Lung (tissue), 12 donors: ENCODE results near the gene SCMH1. TPM values are rescaled to one million over a fixed set of nuclear protein-coding genes. Genes with fewer than 3 reads are reported as not detected.

ENCODE experiments used
- ATAC-seq: fragments of 200-7000 bp; cut with Tn5 transposase; one replicate; pipeline ENCODE4 v1.9.1; 2020; ENCODE audit warnings: moderate number of reproducible peaks; ENCODE audit not compliant: insufficient read depth, low FRiP score
- DNase-seq, 3 donors: peaks; one replicate each; pipeline ENCODE4 v3.0.0-alpha.2; 2013 to 2017
- H3K27ac ChIP-seq, 2 donors: one replicate each; pipeline ENCODE4 v1.5.1; 2013; ENCODE audit warnings: mild to moderate bottlenecking in 2 of 2, moderate library complexity in 2 of 2, control low read depth in 1 of 2, inconsistent platforms in 1 of 2, low read depth in 1 of 2, low read length in 1 of 2
- H3K27me3 ChIP-seq, 3 donors: one replicate each; pipeline ENCODE4 v1.5.1; 2013; ENCODE audit warnings: low read length in 2 of 3; ENCODE audit not compliant: control insufficient read depth in 3 of 3, insufficient read depth in 3 of 3
- H3K36me3 ChIP-seq, 4 donors: one replicate each; pipeline ENCODE4 v1.5.1; 2013; ENCODE audit warnings: low read length in 4 of 4, mild to moderate bottlenecking in 1 of 4, moderate library complexity in 1 of 4; ENCODE audit not compliant: control insufficient read depth in 4 of 4, insufficient read depth in 4 of 4
- H3K4me1 ChIP-seq, 5 donors: one replicate each; pipeline ENCODE4 v1.5.1; 2013; ENCODE audit warnings: low read length in 5 of 5, mild to moderate bottlenecking in 2 of 5, moderate library complexity in 1 of 5; ENCODE audit not compliant: control insufficient read depth in 5 of 5, insufficient read depth in 5 of 5
- H3K4me3 ChIP-seq: one replicate; pipeline ENCODE4 v1.5.1; 2013; ENCODE audit warnings: mild to moderate bottlenecking, control low read depth, moderate library complexity
- H3K9ac ChIP-seq, 2 donors: one replicate each; pipeline ENCODE4 v1.5.1; 2013; ENCODE audit warnings: low read length in 2 of 2, control low read depth in 1 of 2; ENCODE audit not compliant: insufficient read depth in 1 of 2
- H3K9me3 ChIP-seq, 4 donors: one replicate each; pipeline ENCODE4 v1.5.1; 2013; ENCODE audit warnings: low read length in 3 of 4, mild to moderate bottlenecking in 1 of 4, moderate library complexity in 1 of 4; ENCODE audit not compliant: control insufficient read depth in 4 of 4, insufficient read depth in 3 of 4
- CTCF ChIP-seq: IDR thresholded peaks from 2 replicates; pipeline ENCODE4 v1.5.1; 2012; ENCODE audit warnings: mild to moderate bottlenecking; ENCODE audit errors: control extremely low read depth, extremely low read depth
- WGBS, 2 donors: extraction: QIAGEN DNeasy Blood & Tissue Kit; methylation state at CpG; one replicate each; pipeline ENCODE4 v1.1.7; 2013; 5-methylcytosine and 5-hydroxymethylcytosine counted together
- polyA plus RNA-seq, 2 donors: library from polyadenylated mRNA; stranded (reverse); fragments of 200-250 nt; gene quantifications; one replicate each; pipeline ENCODE4 v1.2.1, GENCODE V29; 2013
- total RNA-seq, 2 donors: library from RNA; depleted of rRNA in 1 of 2; stranded (reverse); fragments of >200 nt in 1 of 2; gene quantifications; one replicate each; pipeline ENCODE4 v1.2.1, GENCODE V29; 2014 to 2021
- donor health status: control.
- donor health status: control.
- donor health status: Bipolar disorder and iron deficiency.
- donor health status: healthy.
- donor health status: DM: yes; HTN: yes; CAD: no.

Gene SCMH1
- total and polyA plus RNA-seq, 4 donors, result 20.7 to 43.5 (median 28.8) TPM

GRCh38 chr1:41282679-41283317 is 40.7 kb upstream of the SCMH1 start:
- ATAC-seq, result no peak
- Histone ChIP-seq H3K27ac (no peak overlapping the region), H3K9ac (no peak overlapping the region), H3K27me3 (peaks cover 0 to 38% (median 5%) of the 10 kb centered on the region in 3 donors), H3K4me3 (no peak overlapping the region), H3K4me1 (peaks cover 0 to 4% (median 0%) of the 10 kb centered on the region in 5 donors), H3K36me3 (no peaks in the 10 kb centered on the region), H3K9me3 (no peaks in the 10 kb centered on the region)
- peak; percentile 33 to 37 (median 37) for DNase-seq
- TF ChIP-seq CTCF, result peak; percentile 52
- WGBS, 2 donors, result 29 to 44% methylated on average over 9 of the region's 9 CpGs

GRCh38 chr1:41281334-41281733 is 39.2 kb upstream of the SCMH1 start:
- H3K4me3 ChIP-seq, result no peak overlapping the region
- peaks cover 0 to 31% (median 4%) of the 10 kb centered on the region in 3 donors for H3K27me3 ChIP-seq
- no peaks in the 10 kb centered on the region for H3K36me3 ChIP-seq
- WGBS, 2 donors, result 62 to 73% methylated on average over 2 of the region's 2 CpGs
- no peak overlapping the region for H3K27ac ChIP-seq
- H3K9me3 ChIP-seq, result no peaks in the 10 kb centered on the region
- DNase-seq (no peak), ATAC-seq (no peak)
- TF ChIP-seq CTCF, result no peak
- peaks cover 0 to 4% (median 0%) of the 10 kb centered on the region in 5 donors for H3K4me1 ChIP-seq
- no peak overlapping the region for H3K9ac ChIP-seq

GRCh38 chr1:41280202-41281032 is 38.3 kb upstream of the SCMH1 start:
- DNase-seq (peak in 1 of 3 donors; percentile 32), ATAC-seq (no peak)
- H3K4me1 ChIP-seq, result peaks cover 0 to 4% (median 0%) of the 10 kb centered on the region in 5 donors
- WGBS, 2 donors, result 70 to 82% methylated on average over 11 of the region's 11 CpGs
- H3K36me3 ChIP-seq, result no peaks in the 10 kb centered on the region
- H3K9ac ChIP-seq, result no peak overlapping the region
- H3K27ac ChIP-seq, result no peak overlapping the region
- H3K27me3 ChIP-seq, result peaks cover 0 to 23% (median 0%) of the 10 kb centered on the region in 3 donors
- no peak for TF ChIP-seq CTCF
- no peaks in the 10 kb centered on the region for H3K9me3 ChIP-seq
- no peak overlapping the region for H3K4me3 ChIP-seq
